GM12891 (cell line): Measurements from ENCODE around the gene SPC25.
"Not testable (repeated sequence)": the region's sequence is repeated elsewhere in the genome, so short reads cannot be mapped to it uniquely, and the experiment has no call there.

ENCODE experiments used
- DNase-seq: peaks from one replicate; pipeline ENCODE4 v3.0.0; 2011; ENCODE audit warnings: low spot score; ENCODE audit not compliant: insufficient read length
- FAIRE-seq: peaks from 2 replicates; lab custom pipeline; 2011; peaks lifted over from hg19 to GRCh38; lab: Jason Lieb, UNC
- PAX5 ChIP-seq: IDR thresholded peaks from 2 replicates; pipeline ENCODE4 v1.6.1; 2011; ENCODE audit warnings: low read length, moderate library complexity, mild to moderate bottlenecking; ENCODE audit not compliant: insufficient read depth, severe bottlenecking
- POLR2A ChIP-seq: IDR thresholded peaks from 2 replicates; pipeline ENCODE4 v1.6.1; 2011; ENCODE audit warnings: low read depth, low read length, control low read depth
- POLR2AphosphoS5 ChIP-seq: IDR thresholded peaks from 2 replicates; pipeline ENCODE4 v1.6.1; 2011; ENCODE audit warnings: low read depth, low read length, control low read depth
- POU2F2 ChIP-seq: IDR thresholded peaks from 2 replicates; pipeline ENCODE4 v1.6.1; 2011; ENCODE audit warnings: low read depth, mild to moderate bottlenecking, control low read depth, low read length, moderate library complexity
- SPI1 ChIP-seq: IDR thresholded peaks from 2 replicates; pipeline ENCODE4 v1.6.1; 2011; ENCODE audit warnings: low read depth, low read length, control low read depth
- TAF1 ChIP-seq: IDR thresholded peaks from 2 replicates; pipeline ENCODE4 v1.6.1; 2011; ENCODE audit warnings: low read depth, low read length, control low read depth

SPC25 gene

DNA sequence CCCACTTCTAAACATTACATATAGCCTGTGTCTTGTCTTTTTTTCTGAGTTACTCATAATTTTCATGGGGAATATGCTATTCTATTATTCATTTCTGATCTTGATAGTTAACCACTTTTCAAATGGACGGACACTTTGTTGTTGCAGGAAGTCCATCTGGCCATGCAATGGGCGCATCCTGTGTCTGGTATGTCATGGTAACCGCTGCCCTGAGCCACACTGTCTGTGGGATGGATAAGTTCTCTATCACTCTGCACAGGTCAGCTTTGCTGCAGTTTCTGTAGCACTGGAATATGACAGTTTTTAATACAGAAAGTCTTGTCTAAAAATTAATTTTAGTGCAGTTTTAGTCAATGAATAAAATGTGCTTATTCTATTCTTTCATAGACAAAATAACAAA is 14.1 kb upstream of the SPC25 start:
- FAIRE-seq: no peak
- TF ChIP-seq TAF1: no peak

DNA sequence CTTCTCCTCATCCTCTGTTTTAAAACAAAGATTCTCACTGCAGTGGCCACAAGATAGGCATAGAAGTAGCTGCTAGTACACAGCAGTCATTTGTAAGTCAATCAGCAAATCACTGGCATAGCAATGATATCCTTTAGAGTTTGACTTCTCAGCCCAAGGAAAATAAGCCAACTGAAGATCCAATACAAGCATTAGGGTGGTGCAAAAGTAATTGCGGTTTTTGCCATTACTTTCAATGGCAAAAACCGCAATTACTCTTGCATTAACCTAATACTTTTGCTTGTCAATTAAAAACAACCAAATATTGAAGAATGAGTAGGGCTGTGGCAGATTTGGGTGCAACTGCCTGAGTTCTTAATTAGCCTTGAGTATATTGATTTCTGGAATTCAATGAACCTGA is 13.7 kb upstream of the SPC25 start:
- no peak for DNase-seq
- FAIRE-seq: no peak
- TF ChIP-seq TAF1 (no peak), POLR2A (no peak), POLR2AphosphoS5 (no peak), PAX5 (no peak), POU2F2 (no peak), SPI1 (no peak)

More for the DNA sequence above, 14.1 kb upstream of the SPC25 start:
- DNase-seq: no peak

DNA sequence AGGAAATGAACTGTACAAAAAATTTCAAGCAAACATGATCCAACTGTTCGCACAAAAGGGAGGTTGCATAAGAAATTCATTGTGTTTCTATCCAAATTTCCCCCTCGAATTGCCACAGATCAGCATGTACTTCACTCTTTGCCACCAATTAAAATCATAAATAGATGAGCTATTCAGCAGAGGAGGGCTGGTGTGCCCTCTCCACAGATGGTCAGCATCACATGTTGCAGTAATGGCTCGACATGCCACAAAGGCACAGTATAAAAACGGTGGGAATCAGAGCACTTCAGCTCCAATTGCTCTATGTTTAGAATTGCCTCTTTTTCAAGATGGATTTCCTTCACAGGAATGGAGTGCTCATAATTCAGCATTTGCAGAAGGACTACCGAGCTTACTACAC is 10.8 kb upstream of the SPC25 start, which contains the start of gene G6PC2:
TSS of gene G6PC2 (plus strand) at position 289 of the 400 bp plus-strand sequence. CDS start at position 330, 41 bp downstream.
- DNase-seq (no peak), FAIRE-seq (no peak)
- no peak for TF ChIP-seq POLR2A
- no peak for TF ChIP-seq TAF1
- TF ChIP-seq PAX5: no peak
- no peak for TF ChIP-seq POU2F2
- TF ChIP-seq SPI1: no peak
- no peak for TF ChIP-seq POLR2AphosphoS5

DNA sequence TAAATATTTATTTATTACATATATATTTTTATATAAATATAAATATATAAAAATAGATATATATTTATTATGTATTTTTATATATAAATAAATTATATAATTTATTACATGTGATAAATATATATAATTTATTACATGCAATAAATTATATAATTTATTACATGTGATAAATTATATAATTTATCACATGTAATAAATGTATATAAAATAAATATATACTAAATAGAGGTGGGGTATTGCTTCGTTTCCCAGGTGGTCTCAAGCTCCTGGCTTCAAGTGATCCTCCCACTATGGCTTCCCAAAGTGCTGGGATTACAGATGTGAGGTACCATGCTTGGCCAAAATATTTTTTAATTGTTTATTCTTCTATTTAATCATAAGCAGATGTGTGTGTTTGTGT is 7.2 kb upstream of the SPC25 start:
- no peak for DNase-seq
- FAIRE-seq: no peak
- TF ChIP-seq POU2F2 (no peak), POLR2A (no peak), SPI1 (no peak), TAF1 (no peak), POLR2AphosphoS5 (no peak), PAX5 (no peak)

DNA sequence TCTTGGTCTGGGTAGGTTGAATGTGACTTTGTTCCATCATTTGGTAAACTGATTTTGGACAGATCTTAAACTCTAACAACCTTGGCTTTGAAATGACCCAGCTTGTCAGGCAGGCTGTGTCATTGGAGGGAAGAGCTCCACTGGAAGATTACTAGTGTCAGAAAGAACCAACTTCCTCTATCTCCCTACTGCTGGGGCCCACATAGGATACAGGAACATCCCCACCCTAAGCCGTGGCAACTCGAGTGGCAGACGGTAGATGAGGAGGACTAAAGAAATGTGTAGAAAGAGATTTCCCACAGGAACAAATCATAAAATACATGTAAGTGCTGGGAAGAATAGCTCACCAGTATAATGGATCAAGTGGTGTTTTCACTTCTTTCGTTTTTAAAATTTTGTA is 6.6 kb upstream of the SPC25 start:
- TF ChIP-seq PAX5 (no peak), POLR2AphosphoS5 (no peak), SPI1 (no peak), POLR2A (no peak), POU2F2 (no peak), TAF1 (no peak)
- no peak for FAIRE-seq
- no peak for DNase-seq

DNA sequence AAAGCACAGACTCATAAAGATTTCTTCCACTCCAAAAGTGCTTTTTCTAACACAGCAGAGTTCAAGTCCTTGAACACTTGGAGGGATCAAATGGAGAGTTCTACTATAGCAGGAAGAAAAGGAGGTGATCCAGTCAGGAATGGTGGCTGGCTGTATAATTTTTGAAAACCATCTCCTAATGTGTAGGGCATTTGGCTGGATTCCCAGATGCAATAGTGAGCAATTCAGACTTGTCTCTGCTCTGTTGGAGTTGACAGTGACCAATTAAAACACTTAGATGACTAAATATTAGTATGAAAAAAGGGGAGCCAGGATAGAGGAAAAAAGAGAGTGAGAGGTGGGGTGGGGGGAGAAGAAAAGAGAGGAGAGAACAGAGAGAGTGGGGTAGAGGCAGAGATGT is 5.5 kb upstream of the SPC25 start:
- FAIRE-seq: no peak
- DNase-seq: no peak
- no peak for TF ChIP-seq TAF1
- no peak for TF ChIP-seq POU2F2

DNA sequence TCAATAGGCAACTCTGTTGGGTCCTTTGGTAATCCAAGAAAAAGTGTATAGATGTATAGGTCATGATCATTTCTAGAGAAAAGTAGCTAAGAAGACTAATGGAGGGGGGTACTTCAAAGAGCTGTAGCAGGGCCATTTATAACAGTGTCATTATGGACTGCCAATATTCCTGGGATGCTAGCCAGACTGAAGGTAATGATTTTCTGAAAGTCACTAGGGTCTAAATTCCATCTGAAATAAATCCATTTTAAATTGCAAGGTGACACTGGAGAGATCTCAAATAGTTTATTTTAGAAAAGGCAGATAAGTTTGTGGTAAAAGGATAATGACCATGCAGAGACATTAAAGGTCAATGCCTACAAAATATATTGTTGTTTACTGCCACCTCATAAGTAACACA is 4.5 kb upstream of the SPC25 start:
- TF ChIP-seq POU2F2: no peak
- TF ChIP-seq SPI1: no peak
- TF ChIP-seq PAX5: no peak
- TF ChIP-seq POLR2A: no peak
- no peak for TF ChIP-seq TAF1
- TF ChIP-seq POLR2AphosphoS5: no peak
- FAIRE-seq: no peak
- DNase-seq: no peak

DNA sequence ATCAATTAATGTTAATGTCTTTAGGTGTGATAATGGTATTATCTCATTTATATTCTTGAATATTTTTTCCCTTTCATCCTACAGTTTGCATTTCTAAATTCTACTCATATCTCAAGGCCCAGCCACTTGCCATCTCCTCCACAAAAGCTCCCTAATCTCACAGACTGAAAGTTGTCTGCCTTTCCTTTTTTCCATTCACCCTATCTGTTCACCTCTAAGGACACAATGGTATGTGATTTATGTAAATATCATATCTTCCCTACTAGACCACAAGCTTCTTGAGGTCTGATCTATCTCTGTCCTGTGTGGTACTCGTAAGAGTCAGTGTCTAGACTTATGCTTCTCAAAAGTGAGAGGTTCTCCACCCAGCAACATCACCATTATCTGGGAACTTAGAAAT is 3.9 kb upstream of the SPC25 start:
- FAIRE-seq: no peak
- no peak for TF ChIP-seq POU2F2
- TF ChIP-seq PAX5: no peak
- TF ChIP-seq TAF1: no peak
- TF ChIP-seq POLR2AphosphoS5: no peak
- TF ChIP-seq SPI1: no peak
- TF ChIP-seq POLR2A: no peak
- DNase-seq: no peak

DNA sequence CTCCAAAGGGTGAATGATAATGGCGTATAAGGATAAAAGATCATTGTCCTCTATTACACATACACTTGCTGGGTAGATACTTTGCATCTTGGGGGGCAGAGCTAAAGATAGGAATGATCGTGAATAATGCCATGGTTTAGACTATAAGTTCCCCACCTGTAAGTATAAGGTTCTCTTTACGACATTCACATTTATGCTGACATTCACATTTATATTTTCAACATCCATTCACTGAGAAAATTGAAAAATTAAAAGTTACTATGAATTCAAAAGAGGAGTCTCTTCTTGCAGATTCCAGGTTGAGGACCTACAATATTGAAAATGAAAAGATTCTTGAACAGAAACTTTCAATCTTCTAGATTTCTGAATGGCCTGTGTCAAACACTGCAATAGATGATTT is 2.1 kb upstream of the SPC25 start:
- TF ChIP-seq TAF1 (no peak), POLR2AphosphoS5 (no peak), SPI1 (no peak), POU2F2 (no peak), PAX5 (no peak), POLR2A (no peak)
- FAIRE-seq: no peak

DNA sequence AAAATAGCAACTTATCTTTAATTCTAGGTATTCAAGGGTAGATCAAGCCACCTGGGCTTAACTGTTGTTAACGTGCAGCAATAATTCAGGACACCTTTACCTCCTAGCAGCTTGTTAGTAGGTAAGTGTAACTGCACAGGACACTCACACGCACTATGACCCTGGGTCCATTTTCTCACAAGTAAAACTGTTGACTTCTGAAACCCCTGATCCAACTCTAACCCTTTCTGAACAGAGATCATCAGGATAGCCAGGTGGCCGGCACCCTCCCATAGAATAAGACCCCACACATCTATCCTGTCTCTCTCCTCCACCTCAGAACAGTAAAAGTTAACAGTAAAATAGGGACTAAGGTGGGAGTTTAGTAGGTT is 610 bp downstream of the SPC25 start:
- FAIRE-seq: no peak
- TF ChIP-seq POU2F2 (no peak), TAF1 (no peak), PAX5 (no peak), SPI1 (no peak), POLR2AphosphoS5 (no peak), POLR2A (no peak)
- DNase-seq: no peak

More for the DNA sequence above, 2.1 kb upstream of the SPC25 start:
- DNase-seq: no peak

DNA sequence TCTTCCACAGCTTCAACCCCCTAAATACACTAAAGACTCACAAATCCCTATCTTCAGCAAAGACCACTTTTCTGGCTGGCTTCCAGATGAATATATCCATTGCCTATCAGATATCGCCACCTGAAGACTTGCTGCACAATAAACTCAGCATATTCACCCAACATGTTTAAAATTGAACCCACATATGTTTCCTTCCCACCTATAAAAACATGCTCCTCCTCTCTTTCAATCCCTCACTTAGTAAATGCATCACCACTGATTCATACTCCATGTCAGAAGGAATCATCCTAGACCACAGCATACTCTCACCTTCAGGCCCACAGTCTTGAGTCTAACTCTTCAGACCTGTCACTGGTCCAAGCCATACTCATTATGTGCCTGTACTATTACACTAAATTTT is 5.3 kb downstream of the SPC25 start:
- TF ChIP-seq POLR2AphosphoS5: no peak
- TF ChIP-seq SPI1: no peak
- TF ChIP-seq POU2F2: no peak
- no peak for TF ChIP-seq TAF1
- no peak for TF ChIP-seq POLR2A
- TF ChIP-seq PAX5: no peak
- FAIRE-seq (no peak), DNase-seq (no peak)

DNA sequence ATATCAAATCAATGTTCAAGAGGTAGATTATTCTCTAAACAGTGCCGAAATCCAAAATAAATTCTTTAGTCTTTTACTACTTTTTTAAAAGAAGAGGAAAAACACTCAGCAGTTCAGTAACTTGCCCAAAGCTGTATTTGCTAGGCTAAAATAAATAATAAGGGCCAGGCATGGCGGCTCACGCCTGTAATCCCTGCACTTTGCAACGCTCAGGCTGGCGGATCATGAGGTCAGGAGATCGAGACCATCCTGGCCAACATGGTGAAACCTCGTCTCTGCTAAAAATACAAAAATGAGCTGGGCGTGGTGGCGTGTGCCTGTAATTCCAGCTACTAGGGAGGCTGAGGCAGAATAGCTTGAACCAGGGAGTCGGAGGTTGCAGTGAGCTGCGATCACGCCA is 8.1 kb downstream of the SPC25 start:
- FAIRE-seq, DNase-seq: not testable (repeated sequence)
